Activated T-helper 9 cell treated with anti-CD3 and anti-CD28 coated beads, Interleukin-2, amount 50 U/mL, for 16 hours (primary cell): ENCODE data around the gene DYNAP.

Source experiments
- DNase-seq: peaks from one replicate; pipeline ENCODE4 v3.0.0-alpha.2; 2020; ENCODE audit warnings: low read depth

The DYNAP gene

DNA sequence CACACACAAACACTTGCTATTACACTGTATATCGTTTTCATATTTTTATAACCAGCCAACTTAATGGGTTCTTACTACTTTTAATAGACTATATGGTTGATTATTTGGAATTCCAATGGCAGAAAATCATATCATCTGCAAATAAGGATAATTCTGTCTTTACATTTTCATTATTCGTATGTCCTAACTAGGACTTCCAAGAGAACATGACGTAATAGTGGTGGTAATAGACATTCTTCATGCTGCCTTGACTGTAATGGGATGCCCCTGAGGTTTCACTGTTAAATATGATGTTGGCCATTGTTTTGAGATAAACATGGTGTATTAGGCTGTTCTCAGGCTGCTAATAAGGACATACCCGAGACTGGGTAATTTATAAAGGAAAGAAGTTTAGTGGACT is 45.2 kb downstream of the DYNAP start:
- no peak for DNase-seq

DNA sequence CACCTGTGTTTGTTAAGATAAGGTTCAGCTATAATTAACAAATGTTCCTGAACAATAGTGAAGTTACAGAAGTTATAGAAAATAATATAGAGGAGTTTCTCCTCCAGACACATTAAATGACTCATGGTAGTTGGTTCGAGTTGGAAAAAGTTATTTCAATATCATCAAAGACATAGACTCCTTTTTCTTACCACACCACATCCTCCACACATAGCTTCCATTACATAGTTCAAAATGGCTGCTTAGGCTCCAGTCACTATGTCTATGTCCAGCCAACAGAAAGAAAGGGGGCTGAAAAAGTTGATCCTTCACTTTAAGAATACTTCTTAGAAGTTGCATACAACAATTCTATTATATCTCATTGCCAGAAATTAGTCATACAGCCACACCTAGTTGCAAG is 50.7 kb downstream of the DYNAP start:
- DNase-seq, result no peak

DNA sequence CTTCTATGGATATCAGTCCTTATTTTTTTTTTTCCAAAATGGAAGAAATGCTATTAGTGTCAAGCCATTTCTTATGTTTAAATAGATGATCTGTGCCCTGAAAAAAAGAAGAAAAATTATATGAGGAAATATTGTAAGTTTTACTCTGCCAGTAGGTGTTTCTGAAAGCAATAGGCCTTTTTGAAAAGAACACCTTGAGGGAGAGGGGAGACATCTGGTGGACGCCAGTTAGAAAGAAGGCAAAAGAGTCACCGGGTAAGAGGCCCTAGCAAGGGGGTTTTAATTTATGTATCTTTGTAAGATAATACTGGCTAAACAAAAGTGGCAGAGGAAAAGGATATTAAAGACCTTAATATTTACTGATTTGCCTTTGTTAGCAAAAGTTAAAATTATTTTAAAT is 56.1 kb downstream of the DYNAP start:
- DNase-seq, result no peak
